HG02763 (cell line): ENCODE data around the gene ELAVL3.

Experiments used
- ATAC-seq: cut with Tn5 transposase; IDR thresholded peaks from one replicate; pipeline ENCODE4 v1.9.1; 2021; ENCODE audit warnings: mild to moderate bottlenecking, moderate library complexity; ENCODE audit not compliant: unreplicated experiment

ELAVL3 gene

DNA sequence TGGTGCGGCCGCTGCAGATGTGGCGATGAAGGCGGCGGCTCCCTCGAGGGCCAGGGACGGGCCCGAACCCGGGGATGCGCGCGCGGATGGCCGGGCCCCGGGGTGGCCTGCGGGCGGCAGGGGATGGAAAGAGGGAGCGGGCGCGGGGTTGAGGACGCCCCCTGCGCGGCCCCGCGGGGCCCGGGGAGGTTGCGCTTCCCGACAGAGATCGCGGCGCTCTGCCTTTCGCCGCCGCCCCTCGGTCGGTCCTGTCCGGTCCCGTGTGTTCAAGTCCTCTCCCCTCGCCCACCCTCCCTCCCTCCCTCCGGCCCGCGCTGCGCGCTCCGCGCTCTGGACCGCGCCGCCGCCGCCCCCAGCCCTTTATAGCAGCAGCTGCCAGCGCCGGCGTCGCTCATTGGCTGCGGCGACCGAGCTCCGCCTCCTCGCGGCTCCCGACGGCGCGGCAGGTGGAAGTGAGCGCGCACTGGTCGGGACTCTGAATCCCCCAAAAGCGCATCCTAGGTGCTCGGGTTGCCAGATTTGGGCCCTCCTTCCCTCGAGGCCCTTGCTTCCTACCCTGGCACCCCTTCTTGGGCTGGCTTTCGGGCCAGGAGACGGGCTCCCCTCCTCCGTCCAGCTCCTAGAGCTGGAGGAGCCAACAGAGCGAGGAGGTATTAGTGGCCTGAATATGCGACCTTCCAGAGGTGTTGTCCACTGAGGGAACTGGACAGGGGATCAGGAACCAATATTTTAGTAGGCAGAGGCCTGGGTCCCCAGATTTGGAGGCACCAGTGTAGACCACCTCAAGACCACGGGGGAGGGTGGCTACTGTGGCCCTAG lies at the start of gene ELAVL3:
TSS of gene ELAVL3 (minus strand) at position 332 of the 819 bp plus-strand sequence. CDS start 438 bp downstream, outside the sequence.
- ATAC-seq = no peak

DNA sequence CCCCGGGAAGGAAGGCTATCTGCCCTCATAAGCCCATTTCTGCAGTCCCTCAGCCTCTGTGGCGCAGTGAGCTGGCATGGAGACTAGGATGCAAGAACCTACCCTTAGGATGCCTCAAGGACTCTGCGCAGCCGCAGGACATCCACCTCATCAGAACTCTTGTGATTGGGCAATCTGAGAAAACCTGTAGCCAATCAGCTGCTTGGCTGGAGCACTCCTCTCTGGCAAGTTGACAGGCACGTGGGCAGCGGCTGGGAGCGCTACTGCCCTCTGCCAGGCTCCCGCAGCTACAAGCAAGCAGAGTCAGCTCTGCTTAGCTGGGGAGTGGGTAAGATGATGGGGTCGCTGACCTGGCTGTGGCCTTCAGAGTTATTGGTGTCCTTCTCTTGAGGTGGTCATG lies 49.6 kb upstream of the ELAVL3 start:
- ATAC-seq = no peak

DNA sequence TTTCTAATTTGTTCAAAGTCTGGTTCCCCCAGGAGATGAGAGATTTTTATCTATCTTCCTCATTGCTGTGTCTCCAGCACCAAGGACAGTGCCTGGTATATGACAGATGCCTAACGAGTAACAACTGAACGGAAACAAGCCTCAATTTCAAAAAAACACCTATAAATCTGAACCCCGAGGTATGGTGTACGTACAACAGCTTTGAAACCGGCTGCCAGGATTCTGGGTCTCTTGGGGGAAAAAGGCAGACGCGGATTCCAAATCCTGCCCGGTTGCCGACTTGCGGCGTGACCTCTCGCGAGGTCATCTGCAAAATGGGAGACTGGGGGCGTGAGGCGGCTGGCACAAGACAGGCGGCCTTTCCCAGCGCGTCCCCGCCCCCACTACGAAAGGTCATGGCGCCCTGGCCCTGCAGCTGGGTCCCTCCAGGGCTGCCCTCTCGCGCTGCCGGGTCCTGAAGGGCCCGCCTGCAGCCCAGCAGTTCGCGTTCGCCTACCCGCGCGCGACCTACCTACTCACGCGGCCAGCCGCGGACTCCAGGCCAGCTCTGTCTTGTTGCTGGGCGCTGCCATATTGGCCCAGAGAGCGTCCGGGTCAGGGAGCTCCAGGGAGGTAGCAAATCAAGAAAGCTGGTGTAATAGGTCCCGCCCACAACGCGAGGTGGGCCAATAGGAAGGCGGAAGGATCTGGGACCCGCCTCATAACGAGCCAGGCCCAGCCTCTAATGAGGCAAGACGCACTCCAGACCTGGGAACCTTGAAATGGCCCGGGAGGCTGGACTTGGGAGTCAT lies 47.9 kb upstream of the ELAVL3 start, which contains the start of gene ECSIT:
TSS of gene ECSIT (minus strand) at position 584 of the 791 bp plus-strand sequence. CDS start 9,964 bp downstream, outside the sequence.
- ATAC-seq = peak; percentile 95

DNA sequence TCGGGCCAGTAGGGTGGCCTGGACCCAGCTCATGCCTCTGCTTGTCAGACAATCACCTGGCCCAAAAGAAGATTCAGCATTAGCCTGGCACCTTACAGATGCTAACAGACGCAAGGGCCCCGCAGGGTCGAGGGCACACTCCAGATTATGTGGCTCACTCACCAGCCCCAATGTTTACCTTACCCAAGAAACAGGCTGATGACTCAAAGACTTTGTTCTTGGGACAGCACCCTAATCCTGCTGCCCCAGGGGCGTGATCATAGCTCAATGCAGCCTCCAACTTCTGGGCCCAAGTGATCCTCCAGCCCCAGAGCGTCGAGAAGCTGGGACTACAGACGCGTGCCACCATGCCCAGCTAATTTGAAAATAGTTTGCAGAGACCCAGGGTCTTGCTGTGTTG lies 38.3 kb upstream of the ELAVL3 start:
- ATAC-seq = no peak

DNA sequence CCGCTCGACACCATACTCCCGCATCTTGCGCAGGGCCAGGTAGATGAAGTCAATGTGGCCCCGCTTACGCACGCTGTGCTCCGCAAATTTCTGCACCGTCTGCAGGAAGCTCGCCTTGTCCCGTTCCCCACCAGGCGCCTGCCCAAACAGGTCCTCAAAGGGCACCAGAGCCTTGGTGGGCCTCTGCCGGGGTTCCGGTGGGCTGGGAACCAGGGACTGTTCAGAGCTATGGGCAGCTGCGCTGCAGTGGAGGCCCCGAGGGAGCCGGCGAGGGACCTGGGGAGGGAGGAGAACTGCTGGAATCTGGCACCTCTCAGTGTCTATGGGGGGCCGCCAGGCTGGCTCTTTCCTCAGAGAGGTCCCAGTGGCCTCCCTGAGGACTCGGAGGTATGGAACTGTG lies 33.1 kb upstream of the ELAVL3 start:
- ATAC-seq = no peak

DNA sequence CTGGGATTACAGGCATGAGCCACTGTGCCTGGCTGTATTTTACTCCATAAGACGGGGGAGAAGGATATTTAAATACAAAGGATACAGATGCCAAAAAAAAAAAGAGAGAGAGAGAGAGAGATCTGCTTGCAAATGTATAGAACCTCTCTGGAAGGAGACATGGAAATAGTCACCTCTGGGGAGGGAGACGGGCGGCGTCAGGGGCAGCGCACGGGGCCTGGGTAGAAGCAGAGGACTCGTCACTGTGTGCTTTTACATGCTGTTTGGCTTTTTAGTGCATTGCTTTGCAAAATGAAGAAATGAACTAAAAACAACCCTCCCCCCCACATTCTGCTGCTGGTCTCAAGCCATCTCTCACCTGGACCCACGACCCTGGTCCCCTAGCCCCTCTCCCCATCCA lies 29.6 kb upstream of the ELAVL3 start:
- ATAC-seq = no peak

DNA sequence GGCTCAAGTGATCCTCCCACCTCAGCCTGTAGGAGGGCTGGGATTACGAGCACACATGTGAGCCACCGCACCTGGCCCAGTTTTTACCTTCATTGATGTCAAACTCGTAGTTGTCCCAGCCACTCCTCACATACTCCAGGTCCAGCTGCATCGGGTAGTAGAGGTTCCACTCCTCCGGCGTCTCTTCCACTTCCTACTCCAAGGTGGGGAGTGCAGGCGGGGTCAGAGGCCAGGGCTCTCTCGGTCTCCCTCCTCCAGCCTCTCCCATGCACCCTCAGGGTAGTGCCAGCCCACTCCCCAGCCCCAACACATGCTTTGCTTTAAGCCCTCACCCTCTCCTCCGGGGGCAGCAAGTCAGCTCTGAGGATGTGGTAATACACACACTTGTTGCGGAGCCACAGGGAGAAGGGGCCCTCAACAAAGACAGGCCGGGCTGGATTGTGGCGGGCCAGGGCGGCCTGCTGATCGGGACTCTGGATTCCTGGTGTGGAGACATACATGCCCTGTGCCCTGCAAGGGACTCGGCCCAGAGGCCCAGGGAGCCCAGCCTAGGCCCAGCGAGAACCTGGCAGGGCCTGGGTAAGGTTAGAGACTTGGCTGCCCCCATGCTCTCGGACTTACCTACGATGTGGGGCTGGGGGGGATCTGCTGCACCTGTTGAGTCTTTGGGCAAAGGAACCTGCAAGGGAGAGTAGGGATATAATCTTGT lies 26.7 kb upstream of the ELAVL3 start:
- ATAC-seq = no peak

DNA sequence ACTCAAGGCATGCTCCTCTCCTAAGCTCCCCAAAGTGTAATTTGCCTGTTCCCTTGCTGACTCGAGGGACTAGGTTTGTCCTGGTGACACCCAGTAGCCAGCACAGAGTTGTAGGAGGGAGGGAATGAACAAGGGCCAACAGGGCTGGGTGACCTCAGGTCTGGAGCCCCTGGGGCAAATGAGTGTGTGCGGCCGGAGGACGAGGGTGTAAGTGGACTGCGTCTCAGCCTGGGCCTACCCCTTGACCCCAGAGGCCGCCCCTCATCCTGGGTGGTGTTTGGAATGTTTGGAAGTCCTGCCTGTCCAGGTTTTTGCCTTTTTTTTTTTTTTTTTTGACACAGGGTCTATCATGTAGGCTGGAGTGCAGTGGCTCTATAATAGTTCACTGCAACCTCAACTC lies 26.1 kb upstream of the ELAVL3 start:
- no peak for ATAC-seq

DNA sequence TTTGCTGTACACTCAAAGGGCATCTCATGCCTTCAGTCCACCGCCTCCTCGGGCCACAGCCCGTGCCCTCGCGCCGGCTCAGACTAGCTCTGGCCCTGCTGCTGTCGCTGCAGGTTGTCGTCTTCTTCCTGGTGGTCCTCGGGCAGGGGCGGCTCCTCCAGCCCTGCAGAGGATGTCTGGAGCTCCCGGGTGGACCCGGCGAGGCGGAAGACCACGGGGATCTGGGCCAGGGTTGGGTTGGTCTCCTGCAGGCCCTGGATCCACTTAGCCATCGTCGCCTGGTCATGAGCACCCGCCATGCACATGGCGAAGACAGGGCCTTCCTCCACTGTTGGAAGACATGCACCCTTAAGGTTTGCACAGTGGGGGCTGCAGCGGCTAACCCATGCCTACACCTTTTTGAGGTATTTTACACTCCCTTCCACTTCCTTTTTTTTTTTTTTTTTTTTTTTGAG lies 25.3 kb upstream of the ELAVL3 start:
- ATAC-seq = peak; percentile 19

DNA sequence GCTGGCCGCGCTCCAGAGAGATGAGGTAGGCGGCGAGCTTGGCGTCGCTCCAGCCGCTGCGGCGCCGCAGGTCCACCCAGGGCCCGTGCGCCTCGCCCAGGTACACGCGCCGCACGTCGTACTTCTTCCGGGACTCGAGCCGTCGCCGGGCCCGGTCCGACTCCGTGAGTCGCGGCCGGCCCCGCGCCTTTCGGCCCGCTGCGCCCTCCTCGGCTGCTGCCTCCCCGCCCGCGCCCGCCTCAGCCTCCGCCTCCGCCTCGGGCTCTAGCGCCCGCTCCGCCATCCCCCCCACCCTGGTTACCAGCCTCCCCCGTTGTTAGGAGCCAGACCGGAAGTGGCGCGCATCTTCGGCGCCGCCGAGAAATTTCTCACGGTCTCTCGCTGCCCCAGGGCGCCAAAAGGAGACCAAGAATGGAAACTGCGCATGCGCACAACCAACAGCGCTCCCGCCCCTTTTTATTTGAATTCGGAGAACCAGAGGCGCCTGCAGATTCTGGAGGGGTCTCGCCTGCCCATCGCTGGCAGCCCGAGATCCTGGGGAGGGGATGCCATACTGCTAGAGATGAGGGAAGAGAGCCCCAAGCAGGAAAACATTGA lies 24.8 kb upstream of the ELAVL3 start, which contains the start of gene ZNF653:
TSS of gene ZNF653 (minus strand) at position 336 of the 597 bp plus-strand sequence. CDS start at position 283, 53 bp downstream.
- peak; percentile 55 for ATAC-seq

DNA sequence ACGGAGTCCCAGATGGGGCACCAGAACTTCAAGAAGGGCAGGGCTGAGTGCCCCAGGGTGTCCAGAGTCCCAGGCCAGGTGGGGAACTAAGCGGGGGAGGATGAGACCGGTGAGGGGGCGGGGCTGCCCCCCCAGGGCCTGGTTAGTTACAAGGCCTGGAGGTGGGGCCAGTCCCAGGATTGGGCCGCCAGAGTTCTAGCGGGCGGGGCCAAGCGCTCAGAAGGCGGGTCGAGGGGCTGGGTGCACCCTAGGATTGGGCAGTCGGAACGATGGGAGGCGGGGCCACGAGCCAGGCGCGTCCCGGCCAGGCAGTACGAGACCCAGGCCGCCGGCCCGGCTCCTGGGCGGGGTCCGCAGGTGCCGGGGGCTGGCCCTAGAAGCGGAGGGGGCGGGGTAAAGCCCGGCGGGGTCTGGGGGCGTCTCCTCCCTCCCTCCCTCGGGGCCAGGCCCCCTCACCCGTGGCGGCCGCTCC lies 24.2 kb upstream of the ELAVL3 start:
- ATAC-seq = peak; percentile 87

DNA sequence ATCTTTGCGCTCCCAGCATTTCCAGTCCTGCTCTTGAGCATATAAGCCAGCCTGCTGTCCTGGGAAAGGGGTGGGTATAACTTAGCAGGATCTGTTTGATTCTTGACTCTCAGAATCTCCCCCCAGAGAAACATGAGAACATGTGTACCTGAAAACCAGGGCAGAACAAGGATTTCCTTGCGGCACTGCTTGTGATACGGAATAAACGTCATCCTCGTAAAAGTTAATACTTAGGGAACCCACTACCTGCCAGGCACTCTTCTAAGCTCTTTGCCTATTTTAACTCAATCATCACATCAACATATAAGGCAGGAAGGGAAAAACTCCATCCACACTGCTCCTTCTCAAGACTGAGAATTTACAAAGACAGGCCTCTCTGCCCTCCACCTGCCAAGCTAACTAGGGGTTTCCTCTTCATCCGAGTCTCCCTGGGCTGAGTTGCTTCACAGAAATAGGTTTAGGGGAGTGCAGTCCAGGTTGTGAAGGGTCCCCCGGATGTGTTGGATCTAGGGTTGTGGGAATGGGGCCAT lies 23.7 kb upstream of the ELAVL3 start:
- ATAC-seq = no peak

DNA sequence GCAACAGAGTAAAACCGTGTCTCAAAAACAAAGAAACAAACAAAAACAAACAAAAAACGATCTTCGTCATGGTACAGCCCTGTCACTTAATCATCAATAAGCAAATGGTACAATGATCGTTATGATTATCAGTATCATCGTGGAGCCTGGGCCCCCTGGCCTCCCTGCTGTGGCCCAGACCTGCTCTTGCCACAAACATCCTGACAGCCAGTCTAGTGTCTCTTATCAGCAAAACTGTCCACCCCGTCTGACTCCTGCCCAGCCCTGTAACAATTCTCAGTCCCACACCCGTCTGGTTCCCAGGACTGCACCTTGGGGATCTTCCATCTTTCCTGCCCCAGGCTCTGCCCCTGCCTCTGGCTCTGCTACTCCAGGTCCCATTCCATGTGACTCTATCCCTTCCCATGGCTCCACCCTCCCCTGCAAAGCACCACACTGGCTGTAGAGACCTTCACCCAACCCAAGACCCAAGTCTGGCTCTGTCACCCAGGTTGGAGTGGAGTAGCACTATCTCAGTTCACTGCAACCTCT lies 19.1 kb upstream of the ELAVL3 start:
- no peak for ATAC-seq

DNA sequence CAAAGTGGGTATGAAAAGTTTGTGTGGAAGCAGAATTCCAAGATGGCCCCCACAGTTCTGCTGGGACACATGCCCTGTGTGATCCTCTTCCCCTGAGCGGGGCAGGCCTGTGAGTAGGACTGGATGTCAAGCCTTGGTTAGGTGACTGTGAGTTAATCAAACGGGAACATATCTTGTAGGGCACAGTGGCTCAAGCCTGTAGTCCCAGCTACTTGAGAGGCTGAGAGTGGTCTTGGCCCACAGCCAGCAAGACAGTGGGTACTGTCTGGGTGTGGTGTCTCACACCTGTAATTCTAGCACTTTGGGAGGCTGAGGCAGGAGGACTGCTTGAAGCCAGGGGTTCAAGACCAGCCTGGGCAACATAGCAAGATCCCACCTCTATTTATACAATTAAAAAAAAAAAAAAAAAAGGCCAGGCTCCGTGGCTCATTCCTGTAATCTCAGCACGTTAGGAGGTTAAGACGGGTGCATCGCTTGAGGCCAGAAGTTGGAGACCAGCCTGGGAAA lies 18.4 kb upstream of the ELAVL3 start:
- ATAC-seq = no peak

DNA sequence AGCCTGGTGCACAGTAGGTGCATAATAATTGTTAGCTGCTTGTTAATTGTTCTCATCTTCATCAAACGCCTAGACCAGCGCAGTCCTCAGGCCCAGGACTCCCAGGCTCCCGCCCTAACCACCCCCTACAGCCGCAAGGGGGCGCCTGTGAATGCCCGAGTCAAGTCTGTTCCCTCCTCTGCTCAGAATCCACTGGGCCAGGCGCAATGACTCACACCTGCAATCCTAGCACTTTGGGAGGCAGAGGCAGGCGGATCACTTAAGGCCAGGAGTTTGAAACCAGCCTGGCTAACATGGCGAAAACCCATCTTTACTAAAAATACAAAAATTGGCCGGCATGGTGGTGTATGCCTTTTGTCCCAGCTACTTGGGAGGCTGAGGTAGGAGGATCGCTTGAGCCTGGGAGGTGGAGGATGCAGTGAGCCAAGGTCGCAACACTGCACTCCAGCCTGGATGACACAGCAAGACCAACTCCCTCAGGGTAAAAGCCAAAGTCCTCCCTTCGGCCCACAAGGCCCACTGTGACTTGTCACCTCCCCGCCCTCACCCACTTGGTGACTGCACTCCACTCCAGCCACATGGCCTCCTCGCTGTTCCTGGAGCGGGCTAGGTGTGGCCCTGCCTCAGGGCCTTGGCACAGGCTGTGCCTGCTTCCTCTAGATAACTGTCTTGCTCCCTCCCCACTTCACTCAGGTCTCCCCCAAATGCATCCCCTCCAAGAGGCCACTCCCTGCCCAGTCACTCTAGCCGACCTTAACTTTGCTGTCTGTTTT lies 15.7 kb upstream of the ELAVL3 start:
- ATAC-seq = no peak

DNA sequence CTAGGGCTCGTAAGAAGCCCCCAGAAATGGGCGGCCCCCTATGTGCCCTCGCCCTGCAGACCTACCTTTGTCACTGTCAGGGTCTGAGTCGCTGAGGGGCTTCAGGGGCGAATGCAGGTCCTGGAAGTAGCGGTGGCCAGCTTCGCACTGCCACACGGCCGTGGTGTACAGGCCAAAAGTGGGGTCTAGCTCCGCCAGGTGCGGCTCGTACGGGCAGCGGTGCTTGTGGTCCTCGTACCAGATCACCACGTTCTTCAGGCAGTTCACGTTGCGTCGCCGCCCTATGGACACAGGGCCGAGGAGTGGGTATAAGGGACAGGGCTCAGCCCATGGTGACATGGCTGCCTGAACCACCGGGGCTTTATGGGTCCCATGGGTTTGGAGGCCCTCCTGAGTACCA lies 15.0 kb upstream of the ELAVL3 start:
- ATAC-seq = no peak

DNA sequence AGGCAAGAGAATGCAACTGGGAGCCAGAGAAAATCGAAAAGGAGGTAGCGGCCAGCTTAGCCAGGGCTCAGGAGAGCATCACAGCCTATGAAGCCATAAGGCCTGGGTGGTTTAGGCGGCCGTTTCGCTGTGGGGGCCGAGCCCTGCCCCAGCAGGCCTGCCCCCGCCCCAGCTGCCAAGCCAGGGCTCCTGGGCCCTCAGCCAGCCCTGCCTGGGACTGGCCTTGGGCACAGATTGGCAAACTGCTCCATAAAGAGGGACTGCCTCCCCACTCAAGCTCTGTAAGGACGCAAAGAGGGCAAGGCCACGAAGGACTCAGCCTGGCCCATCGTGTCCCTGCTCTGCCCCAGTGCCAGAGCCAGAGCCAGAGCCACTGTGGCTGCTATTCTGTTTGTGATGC lies 14.6 kb upstream of the ELAVL3 start:
- ATAC-seq = no peak

DNA sequence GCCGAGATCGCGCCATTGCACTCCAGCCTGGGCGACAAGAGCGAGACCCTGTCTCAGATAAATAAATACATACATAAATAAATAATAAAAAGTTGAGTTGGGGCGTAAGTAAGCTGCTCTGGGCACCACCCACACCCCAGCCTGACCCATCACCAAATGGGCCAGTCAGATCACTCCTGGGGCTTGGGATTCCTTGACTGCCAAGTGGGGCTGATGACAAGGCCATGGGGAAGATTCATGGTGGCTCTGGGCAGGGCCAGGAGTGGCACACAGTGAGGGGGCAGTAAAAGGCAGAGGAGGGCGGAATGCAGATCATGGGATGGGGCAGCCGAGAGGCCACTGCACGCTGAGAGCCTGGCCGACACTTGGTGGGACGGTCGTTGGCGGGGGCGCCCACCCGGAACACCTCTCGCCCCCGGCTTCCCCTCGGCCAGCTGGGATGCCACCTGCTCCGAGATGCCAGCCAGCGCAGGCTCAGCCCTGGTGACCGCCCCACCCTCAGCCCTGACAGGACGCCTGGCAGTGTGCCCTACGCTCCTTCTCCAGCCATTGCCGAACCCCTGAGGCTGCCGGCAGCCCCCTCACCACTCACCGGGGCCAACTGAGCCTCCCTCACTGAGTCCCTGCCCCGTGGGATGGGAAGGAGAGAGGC lies 13.9 kb upstream of the ELAVL3 start:
- no peak for ATAC-seq

DNA sequence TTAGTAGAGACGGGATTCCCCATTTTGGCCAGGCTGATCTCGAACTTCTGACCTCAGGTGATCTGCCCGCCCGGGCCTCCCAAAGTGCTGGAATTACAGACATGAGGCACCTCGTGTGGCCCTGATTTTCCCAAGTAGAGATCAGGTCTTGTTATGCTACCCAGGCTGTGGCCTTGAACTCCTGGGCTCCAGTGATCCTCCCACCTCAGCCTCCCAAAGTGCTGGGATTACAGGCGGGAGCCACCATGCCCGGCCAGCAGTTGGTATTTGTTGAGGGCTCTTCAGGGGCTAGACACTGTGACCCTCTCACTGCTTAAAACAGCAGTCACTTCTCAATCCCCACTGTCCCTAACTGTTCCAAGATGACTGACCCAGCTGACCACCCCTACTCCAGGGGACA lies 8.5 kb upstream of the ELAVL3 start:
- ATAC-seq = no peak
